ENCODE measurements around the gene CREB5.

The CREB5 gene

GRCh38 chr7:28452681-28453080 is 40.4 kb downstream of the CREB5 start:
- no peak overlapping the region for H3K4me3 ChIP-seq (IDR thresholded peaks at IDR 0.05; ENCODE audit: insufficient read depth, low read depth, low read length)
- H3K79me2 ChIP-seq (ENCODE audit: insufficient read depth, low read depth): no peaks in the 10 kb centered on the region
- H4K20me1 ChIP-seq (ENCODE audit: insufficient read depth): no peaks in the 10 kb centered on the region
- H3K27ac ChIP-seq: no peak overlapping the region
- no peak overlapping the region for H3K9ac ChIP-seq
- H3K4me1 ChIP-seq (ENCODE audit: low read depth, poor library complexity, severe bottlenecking): no peaks in the 10 kb centered on the region
- no peaks in the 10 kb centered on the region for H3K27me3 ChIP-seq (ENCODE audit: insufficient read depth, low read depth)
- H3K4me2 ChIP-seq: no peak overlapping the region
- TF ChIP-seq, protein P1, sequence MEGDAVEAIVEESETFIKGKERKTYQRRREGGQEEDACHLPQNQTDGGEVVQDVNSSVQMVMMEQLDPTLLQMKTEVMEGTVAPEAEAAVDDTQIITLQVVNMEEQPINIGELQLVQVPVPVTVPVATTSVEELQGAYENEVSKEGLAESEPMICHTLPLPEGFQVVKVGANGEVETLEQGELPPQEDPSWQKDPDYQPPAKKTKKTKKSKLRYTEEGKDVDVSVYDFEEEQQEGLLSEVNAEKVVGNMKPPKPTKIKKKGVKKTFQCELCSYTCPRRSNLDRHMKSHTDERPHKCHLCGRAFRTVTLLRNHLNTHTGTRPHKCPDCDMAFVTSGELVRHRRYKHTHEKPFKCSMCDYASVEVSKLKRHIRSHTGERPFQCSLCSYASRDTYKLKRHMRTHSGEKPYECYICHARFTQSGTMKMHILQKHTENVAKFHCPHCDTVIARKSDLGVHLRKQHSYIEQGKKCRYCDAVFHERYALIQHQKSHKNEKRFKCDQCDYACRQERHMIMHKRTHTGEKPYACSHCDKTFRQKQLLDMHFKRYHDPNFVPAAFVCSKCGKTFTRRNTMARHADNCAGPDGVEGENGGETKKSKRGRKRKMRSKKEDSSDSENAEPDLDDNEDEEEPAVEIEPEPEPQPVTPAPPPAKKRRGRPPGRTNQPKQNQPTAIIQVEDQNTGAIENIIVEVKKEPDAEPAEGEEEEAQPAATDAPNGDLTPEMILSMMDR (conservative IDR thresholded peaks at IDR 0.05; ENCODE audit: low read depth, low read length): no peak
- H3K36me3 ChIP-seq (ENCODE audit: insufficient read depth): no peaks in the 10 kb centered on the region
- H2AFZ ChIP-seq (ENCODE audit: low read depth): no peak overlapping the region

DNA sequence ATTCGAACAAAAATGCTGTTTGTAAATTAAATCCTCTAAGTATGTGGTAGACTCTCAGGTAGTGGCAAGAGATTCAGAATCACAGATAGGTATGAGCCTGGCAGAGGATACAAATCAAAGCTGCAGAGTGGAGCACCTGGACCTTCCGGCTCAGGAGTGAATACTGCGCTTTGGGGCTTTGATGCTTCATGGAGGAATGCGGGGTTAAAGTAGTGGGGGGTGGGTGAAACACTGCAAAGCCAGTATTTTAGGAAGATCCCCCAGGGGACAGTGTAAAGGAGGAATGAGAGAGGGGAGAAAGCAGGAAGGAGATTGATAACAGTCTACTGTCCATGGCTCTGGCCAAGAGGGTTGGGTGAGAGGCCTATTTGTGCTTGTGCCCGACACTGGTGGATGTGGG is 43.2 kb downstream of the CREB5 start:
- Histone ChIP-seq H3K4me1 (ENCODE audit: low read depth, poor library complexity, severe bottlenecking) (no peaks in the 10 kb centered on the region), H4K20me1 (ENCODE audit: insufficient read depth) (no peaks in the 10 kb centered on the region), H3K27ac (no peak overlapping the region), H3K27me3 (ENCODE audit: insufficient read depth, low read depth) (no peaks in the 10 kb centered on the region), H3K4me3 (IDR thresholded peaks at IDR 0.05; ENCODE audit: insufficient read depth, low read depth, low read length) (no peak overlapping the region), H3K9ac (no peak overlapping the region), H3K36me3 (ENCODE audit: insufficient read depth) (no peaks in the 10 kb centered on the region), H3K4me2 (no peak overlapping the region), H2AFZ (ENCODE audit: low read depth) (no peak overlapping the region), H3K79me2 (ENCODE audit: insufficient read depth, low read depth) (no peaks in the 10 kb centered on the region)
- TF ChIP-seq, protein P1 (conservative IDR thresholded peaks at IDR 0.05; ENCODE audit: low read depth, low read length): no peak

- H3K9ac ChIP-seq: no peak overlapping the region
- TF ChIP-seq, protein P1 (conservative IDR thresholded peaks at IDR 0.05; ENCODE audit: low read depth, low read length): no peak
- no peaks in the 10 kb centered on the region for H3K79me2 ChIP-seq (ENCODE audit: insufficient read depth, low read depth)
- H2AFZ ChIP-seq (ENCODE audit: low read depth): no peak overlapping the region
- no peak overlapping the region for H3K4me2 ChIP-seq
- no peaks in the 10 kb centered on the region for H3K4me1 ChIP-seq (ENCODE audit: low read depth, poor library complexity, severe bottlenecking)
- no peak overlapping the region for H3K4me3 ChIP-seq (IDR thresholded peaks at IDR 0.05; ENCODE audit: insufficient read depth, low read depth, low read length)
- H3K36me3 ChIP-seq (ENCODE audit: insufficient read depth): no peaks in the 10 kb centered on the region
- no peaks in the 10 kb centered on the region for H4K20me1 ChIP-seq (ENCODE audit: insufficient read depth)
- no peak overlapping the region for H3K27ac ChIP-seq
- no peaks in the 10 kb centered on the region for H3K27me3 ChIP-seq (ENCODE audit: insufficient read depth, low read depth)
Measured at GRCh38 chr7:28456044-28456443, 43.7 kb downstream of the CREB5 start.

- Histone ChIP-seq H3K27ac (no peak overlapping the region), H3K79me2 (ENCODE audit: insufficient read depth, low read depth) (no peaks in the 10 kb centered on the region), H3K4me1 (ENCODE audit: low read depth, poor library complexity, severe bottlenecking) (no peaks in the 10 kb centered on the region), H3K4me2 (no peak overlapping the region), H3K4me3 (IDR thresholded peaks at IDR 0.05; ENCODE audit: insufficient read depth, low read depth, low read length) (no peak overlapping the region), H4K20me1 (ENCODE audit: insufficient read depth) (no peaks in the 10 kb centered on the region), H2AFZ (ENCODE audit: low read depth) (no peak overlapping the region), H3K36me3 (ENCODE audit: insufficient read depth) (no peaks in the 10 kb centered on the region), H3K9ac (no peak overlapping the region), H3K27me3 (ENCODE audit: insufficient read depth, low read depth) (no peaks in the 10 kb centered on the region)
- TF ChIP-seq, protein P1 (conservative IDR thresholded peaks at IDR 0.05; ENCODE audit: low read depth, low read length): no peak
Measured at GRCh38 chr7:28458732-28459131, 46.4 kb downstream of the CREB5 start.
